Neural progenitor cell (in vitro differentiated cells): ENCODE data around the gene PAQR5.

ENCODE experiments used
- CTCF ChIP-seq: fragments of 200-600 bp; sonication (generic); IDR thresholded peaks from 2 replicates; pipeline ENCODE4 v1.5.1; 2017; ENCODE audit warnings: antibody characterized with exemption, mild to moderate bottlenecking
- EZH2 ChIP-seq: fragments of 200-600 bp; sonication (generic); IDR thresholded peaks from 2 replicates; pipeline ENCODE4 v1.6.1; 2017; ENCODE audit warnings: antibody characterized with exemption, mild to moderate bottlenecking, moderate library complexity
- EZH2phosphoT487 ChIP-seq: fragments of 200-600 bp; sonication (generic); IDR thresholded peaks from 2 replicates; pipeline ENCODE4 v1.6.1; 2017; ENCODE audit warnings: antibody characterized with exemption

- TF ChIP-seq CTCF (no peak), EZH2 (no peak), EZH2phosphoT487 (no peak)
These were observed 10.0 kb upstream of the PAQR5 start for GRCh38 chr15:69288531-69289341.
